HG03060 (cell line): ENCODE results near the gene TMEM19.

Experiments used
- ATAC-seq: cut with Tn5 transposase; IDR thresholded peaks from one replicate; pipeline ENCODE4 v1.9.1; 2021; ENCODE audit warnings: low read depth, moderate number of reproducible peaks; ENCODE audit not compliant: unreplicated experiment

Gene TMEM19

DNA sequence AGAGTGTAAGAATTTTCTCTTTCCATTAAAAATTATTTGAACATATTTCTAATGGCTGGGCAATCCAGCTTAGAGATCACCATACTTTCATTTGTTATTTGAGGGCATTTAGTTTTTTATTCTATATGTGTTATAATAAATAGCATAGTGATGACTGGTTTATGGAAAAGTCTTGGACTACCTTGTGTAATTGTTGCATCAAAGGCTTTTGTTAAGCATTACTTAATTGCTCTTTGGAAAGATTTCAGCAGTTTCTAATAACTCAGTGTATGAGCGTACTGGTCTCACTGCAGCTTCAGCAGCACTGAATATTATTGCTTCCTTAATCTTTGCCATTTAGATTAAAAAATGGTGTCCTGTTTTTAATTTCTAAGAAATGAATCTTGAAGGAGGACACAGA is 22.8 kb downstream of the TMEM19 start:
- ATAC-seq: no peak

DNA sequence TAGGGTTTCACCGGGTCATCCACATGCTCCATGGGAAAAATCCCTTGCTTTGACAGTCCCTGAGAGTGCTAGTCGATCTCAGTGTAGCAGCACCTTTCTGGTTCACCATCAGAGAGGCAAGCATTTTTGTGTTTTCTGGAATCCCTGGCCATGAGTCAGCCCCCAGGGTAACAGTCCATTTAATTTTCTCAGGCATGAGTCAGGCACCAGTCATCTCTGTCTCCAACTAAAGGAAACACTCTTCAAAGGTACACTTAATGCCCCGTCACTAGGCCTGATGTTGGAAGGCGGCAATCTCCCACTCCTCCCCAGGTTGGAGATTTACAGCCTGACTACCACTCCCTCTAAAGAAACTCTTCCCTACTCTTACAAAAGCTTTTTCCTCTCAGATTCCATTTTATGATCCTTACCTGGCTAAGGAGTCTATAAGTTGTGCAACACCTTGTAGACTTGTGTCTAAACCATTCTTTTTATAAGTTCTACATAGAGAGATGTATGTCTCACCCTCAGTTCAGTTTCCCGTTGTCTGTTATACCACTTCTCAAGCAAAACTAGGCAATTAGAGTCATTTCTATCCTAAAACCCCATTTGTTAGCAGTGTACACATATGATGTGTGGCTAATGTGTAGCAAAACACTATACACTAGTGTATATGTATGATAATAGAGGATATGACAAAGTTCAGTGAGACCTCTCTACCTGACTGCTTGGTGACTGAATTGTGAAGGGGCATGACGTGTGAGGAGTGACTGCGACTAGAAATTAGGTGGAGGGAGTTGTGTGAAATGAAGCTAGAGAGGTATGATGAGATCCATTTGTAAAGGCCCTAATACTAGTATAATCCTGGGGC is 24.6 kb downstream of the TMEM19 start:
- no peak for ATAC-seq

DNA sequence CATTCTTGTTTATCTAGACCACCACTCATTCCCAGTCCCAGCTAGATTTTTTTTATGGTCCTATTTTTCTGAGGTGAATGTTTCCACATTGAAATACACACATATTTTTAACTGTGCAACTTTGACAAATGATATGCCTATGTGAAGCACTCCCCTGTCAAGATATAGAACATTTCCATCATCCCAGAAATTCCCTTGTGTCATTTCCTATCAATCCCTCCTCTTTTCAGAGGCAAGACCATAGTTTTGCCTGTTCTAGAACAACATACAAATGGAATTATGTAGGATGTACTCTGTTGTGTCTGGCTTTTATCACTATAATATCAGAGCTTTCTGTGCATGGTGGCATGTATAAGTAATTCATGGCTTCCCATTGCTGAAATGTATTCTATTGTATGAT is 32.7 kb downstream of the TMEM19 start:
- ATAC-seq: no peak

DNA sequence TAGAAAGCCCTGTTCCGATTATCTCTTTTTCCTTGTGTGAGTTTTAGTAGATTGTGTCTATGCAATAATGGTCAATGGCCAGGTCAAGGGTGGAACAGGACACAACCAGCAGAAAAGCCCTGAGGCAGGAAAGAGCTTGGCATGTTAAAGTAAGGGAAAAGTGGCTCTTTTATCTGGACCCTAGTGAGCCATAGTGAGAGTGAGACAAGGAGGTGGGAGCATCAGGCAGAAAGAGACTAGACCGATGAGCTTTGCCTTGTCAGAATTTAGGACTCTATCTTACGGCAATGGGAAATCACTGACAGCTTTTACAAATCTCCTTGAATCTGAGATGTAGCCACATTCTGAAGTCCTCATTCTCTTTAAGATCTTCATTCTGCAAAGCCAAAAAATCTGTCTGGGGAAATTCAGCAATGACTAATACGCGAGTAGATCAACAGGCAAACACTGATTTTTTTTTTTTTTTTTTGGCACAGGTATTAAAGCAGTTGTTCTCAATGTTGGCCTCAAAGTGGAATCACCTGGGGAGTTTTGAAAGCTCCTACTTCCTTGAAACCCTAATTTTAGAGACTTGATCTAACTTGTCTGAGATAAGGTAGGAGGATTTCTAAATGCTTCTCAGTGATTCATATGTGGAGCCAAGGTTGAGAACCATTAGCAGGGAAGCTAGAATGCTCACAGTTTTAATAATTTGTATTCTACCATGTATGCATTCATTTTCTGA is 33.9 kb downstream of the TMEM19 start:
- no peak for ATAC-seq

DNA sequence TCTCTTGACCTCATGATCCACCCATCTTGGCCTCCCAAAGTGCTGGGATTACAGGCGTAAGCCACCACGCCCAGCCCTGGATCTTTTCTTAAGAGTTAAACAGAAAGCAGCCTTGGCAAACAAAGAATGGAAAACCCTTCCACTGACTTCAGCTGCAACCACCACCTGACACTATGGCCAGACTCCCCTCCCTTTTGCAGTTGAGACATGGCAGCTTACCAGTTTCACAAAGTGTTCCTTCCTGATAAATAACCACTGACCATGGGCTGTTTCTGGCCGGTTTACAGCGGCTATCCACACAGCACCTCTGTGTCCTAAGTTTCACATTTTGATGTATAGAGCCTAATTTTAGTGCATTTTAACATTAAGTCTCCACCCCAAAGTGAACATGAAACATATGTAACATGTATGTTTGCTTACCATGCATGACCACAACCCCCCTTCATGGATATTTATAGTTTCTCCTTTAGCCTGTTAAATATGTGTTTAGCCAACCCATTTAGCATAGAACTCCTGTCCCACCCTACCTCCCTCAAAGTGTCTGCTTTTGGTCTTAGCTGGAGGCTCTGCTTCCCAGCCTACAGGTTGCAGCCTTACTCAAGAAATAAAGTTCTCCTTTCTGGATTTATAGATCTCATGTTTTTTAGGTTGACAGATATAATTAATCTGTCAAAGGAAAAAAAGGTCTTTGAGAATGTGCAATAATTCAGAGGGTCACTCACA is 36.1 kb downstream of the TMEM19 start:
- no peak for ATAC-seq

DNA sequence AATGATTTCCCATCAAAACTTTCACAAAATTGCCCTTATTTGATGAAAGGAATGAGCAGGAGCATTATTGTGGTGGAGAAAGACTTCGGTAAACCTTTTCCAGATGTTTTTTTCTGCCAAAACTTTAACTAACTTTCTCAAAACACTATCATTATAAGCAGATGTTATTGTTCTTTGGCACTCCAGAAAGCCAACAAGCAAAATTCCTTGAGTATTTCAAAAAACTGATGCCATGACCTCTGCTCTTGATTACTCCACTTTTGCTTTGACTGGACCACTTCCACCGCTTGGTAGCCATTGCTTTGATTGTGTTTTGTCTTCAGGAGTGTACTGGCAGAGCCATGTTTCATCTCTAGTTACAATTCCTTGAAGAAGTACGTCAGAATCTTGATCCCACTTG is 39.1 kb downstream of the TMEM19 start:
- ATAC-seq: no peak

DNA sequence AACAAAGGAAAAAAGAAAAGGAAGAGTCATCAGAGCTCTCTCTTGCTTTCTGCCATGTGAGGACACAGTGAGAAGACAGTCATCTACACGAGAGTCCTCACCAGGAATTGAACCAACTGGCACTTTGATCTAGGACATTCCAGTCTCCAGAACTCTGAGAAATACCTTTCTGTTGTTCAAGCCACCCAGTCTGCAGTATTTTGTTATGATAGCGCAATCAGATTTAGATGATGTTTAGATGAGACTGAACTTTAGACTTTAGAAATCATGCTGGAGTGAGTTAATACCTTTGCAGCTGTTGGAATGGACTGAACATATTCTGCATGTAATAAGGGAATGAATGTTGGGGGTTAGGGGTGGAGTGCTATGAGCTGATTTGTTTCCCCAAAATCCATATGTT is 40.7 kb downstream of the TMEM19 start:
- ATAC-seq: no peak

DNA sequence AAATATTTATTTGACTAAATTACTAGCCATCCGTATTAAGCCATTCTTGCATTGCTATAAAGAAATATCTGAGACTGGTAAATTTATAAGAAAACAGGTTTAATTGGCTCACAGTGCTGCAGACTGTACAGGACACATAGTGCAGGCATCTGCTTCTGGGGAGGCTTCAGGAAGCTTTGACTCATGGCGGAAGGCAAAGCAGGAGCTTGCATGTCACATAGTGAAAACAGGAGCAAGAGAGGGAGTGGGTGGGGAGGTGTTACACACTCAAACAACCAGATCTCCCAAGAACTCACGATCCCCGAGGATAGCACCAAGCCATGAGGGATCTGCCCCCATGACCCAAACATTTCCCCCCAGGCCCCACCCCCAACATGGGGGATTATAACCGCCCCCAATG is 42.1 kb downstream of the TMEM19 start:
- ATAC-seq: no peak

DNA sequence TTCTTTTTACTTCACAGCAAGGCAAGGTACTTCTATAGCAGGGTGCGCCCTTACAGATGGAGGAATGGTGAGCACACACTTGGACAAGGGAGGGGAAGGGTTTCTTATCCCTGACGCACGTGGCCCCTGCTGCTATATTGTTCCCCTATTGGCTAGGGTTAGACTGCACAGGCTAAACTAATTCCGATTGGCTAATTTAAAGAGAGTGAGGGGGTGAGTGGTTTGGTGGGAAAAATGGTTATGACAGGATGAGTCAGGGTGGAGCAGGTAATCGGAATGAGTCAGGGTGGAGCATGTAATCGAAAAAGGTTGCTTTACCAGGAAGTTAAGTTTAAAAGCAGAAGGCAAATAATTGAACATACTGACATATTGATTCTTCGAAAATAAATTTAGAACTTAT is 45.1 kb downstream of the TMEM19 start:
- no peak for ATAC-seq

DNA sequence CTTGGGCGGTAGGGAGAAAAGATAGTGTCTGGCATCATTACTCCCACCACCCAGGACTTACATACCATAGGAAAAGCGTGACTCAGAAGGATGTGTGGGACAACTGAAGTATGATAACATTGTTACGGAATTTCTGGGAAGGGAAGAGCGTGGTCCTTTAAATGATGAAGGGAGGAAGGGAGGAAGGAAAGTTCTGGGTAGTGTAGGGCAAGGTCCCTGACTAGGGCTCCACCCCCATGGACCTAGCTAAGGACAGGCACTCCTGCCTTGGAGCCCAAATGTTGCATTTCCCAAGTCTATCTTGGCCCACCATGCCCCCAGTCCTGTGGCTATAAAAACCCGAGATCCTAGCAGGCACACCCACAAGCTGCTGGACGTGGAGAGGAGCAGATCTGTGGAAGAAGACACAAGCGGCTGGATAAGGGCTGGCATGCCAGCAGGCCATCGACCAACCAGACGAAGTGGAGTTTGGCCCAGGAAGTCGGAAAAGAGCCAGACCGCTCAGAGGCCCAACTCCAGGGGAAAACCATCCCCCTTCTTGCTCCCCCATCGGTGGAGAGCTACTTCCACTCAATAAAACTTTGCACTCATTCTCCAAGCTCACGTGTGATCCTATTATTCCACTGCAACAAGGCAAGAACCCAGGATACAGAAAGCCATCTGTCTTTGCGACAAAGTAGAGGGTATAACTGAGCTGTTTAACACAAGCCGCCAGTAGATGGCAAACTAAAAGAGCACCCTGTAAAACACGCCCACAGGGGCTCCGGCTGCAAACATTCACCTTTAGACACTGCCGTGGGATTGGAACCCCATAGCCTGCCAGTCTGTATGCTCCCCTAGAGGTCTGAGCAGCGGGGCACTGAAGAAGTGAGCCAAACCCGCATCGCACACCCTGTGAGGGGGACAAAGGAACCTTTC is 45.8 kb downstream of the TMEM19 start:
- ATAC-seq: no peak

DNA sequence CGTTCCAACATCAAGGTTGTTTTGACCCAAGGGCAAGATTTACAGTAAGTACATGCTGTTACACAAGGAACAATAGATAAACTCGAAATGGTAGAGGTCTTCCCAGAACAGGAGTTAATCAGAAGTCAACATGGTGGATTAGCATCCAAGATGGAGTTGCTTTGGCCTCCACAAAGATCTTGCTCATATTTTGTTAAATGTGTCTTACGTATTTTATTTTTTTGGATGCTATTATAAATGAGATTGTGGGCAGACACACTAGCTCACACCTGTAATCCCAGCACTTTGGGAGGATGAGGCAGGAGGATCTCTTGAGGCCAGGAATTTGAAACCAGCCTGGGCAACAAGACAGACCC is 46.5 kb downstream of the TMEM19 start:
- no peak for ATAC-seq

DNA sequence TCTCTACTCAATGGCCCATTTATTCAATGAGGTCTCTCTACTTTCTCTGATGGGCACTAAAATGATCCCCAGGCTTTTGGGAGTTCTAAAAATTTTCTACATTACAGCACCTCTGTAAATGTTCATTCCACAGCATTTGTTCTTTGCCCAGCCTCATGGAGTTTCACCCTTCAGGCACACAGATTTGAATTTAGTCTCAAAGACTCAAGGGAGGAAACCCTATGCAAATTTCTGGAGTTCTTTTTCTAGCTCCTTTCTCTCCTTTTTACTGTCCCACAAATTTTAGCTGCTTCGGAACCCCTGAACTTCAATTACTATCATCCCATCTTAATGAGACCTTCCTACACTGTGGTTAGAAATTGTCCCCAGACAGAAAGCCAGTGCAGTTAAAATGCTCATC is 51.3 kb downstream of the TMEM19 start:
- ATAC-seq: no peak

DNA sequence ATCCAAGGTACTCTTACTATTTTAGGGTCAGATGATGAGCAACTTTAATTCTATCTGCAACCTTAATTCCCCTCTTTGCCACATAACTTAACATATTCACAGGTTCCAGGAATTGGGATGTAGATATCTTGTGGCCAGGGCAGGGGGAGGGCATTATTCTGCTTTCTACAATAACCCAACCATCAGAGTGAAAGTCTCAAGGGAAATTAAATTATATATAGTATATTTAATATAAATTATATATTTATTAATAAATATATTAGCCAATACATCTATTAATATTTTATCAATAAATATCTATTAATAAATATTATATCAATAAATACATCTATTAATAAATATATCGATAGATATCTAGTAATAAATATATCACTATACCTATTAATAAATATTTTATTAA is 57.1 kb downstream of the TMEM19 start:
- no peak for ATAC-seq

DNA sequence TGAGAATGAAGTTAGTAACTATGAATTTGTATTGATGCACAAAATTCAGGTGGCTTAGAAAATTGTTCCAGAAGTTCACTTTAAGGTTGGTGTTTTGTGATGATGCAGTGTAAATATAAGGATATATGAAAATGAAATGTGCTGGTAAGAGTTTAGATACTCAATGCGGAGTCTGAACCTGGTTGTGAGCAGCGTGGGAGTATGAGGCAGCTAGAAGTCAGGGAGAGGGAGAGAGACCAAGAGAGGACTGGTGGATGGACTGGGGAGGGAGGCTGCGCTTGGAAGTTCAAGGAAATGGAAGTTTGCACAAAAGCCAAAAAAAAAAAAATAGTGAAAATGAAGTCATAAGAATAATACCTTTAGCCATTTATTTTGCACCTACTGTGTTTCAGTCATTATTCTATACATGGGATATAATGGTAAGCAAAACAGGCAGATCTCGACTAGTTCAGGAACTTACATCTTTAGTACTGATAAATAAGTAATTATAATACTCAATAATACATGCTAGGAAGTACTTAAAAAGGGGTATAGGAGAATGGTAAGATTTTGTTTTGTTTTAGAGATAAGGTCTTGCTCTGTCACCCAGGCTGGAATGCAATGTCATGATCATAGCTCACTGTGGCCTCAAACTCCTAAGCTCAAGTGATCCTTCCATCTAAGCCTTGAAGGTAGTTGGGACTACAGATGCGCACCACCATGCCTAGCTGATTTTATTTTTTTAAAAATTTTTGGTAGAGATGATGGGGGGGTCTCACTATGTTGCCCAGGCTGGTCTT is 58.8 kb downstream of the TMEM19 start:
- no peak for ATAC-seq

DNA sequence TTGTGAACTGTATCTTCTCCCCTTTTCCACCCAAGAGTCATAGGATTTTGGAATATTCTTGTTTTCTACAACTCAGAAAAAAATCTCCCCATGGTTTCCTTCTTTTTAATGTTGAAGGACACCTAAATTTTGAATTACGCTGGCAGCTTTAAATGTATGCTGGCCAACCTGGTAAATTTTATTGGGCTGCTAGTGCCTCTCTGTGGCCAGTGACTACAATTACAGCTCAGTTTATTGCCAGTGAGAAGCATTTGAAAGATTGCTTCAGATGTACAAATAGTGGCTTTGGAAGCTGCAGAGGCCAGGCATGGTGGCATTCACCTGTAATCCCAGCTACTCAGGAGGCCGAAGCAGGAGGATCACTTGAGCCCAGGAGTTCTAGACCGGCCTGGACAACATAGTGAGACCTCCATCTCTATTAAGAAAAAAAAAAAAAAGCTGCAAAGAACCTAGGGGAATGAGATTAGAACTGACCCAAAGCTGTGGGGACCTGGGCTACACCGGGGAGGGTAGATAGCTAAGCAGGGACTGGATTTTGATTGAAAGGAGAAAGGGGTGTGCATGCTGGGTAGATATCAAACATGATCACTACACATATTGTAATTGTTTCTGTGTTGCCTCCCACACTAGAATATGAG is 61.2 kb downstream of the TMEM19 start:
- peak; percentile 90 for ATAC-seq

DNA sequence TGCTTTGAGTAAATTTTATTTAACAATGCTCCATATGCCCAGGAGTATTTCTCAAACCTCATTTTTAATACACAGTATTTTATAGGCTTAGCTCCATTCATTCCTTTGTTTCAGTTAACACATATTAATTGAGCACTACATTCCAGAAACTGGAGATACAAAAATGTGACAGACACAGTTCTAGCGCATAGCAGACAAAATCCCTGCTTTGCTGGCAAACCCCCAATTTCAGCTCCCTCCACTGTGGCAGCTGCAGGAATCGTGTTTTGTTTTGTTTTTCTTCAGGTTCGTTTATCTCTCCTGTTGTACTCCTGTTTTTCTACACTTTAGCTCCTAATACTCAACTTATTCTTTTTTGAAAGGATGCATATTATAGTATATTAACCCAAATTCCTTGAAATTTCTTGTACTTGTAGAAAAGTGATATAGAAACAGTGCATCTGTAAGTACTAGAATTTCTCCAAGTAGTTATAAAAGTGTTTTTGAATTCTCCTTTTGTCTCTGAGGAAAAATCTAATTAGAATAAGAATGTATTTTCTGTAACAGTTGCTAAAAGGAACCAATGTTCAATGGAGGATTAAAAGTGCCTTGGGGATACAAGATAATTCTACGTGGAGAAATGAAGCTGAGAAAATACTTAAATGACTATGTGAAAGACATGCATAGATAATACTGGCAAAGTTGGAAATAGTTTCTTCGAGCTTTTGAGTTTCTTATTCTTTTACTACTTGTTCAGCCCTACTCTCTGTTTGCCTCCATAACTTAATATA is 62.4 kb downstream of the TMEM19 start:
- ATAC-seq: no peak

DNA sequence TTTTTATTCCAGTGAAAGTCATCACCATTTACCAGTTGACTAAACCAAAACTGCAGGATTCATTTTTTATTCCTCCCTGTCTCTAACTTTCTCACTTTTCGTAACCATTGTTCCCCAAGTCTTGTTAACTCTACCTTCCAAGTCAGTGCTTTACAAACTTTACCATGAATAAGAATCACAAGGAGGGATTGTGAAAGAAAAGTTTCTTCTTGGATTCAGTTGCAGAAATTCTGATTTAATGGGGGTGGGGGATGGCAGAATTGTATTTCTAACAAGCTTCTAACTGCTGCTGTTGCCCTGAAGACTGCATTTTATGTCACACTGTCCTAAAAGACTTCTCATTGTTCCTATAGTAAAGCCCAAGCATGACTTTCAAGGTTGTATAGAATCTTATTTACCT is 63.8 kb downstream of the TMEM19 start:
- no peak for ATAC-seq

DNA sequence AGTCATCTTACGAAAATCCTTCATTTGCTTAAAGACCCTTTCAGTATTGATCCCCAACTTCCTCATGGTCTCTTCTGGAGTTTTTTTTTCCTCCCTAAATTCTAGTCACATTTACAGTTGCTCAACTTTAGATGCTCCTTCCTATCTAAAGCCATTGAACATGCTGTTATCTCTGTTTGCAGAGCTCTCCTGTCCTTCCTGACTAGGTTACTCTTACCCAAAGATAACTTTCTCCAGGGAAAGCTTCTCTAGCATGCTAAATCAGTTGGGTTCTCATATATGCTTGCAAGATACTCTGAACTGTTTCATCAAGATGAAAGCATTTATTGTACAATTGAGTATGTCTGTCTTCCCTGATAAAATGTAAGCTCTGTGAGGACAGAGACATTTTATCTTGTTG is 67.0 kb downstream of the TMEM19 start:
- no peak for ATAC-seq
